ENCODE results near the gene ZNHIT2. TPM values are rescaled to one million over a fixed set of nuclear protein-coding genes. Genes with fewer than 3 reads are reported as not detected.

ZNHIT2 gene
- total and polyA plus RNA-seq, 2 experiments from 2014 or later: 13.2 to 15.5 TPM

GRCh38 chr11:65078786-65079342, 38.6 kb downstream of the ZNHIT2 start:
- Histone ChIP-seq H3K4me2 (ENCODE audit: unreplicated experiment) (no peak overlapping the region), H3K27me3 (replicated peaks; ENCODE audit: insufficient read depth) (no peaks in the 10 kb centered on the region), H3K27ac (no peak overlapping the region), H3K9me3 (ENCODE audit: low read depth) (no peaks in the 10 kb centered on the region), H4K20me1 (ENCODE audit: insufficient read depth) (no peaks in the 10 kb centered on the region), H3K9ac (no peak overlapping the region), H3K79me2 (ENCODE audit: insufficient read depth) (peaks cover 54% of the 10 kb centered on the region), H3K4me1 (ENCODE audit: insufficient read depth) (no peaks in the 10 kb centered on the region), H3F3A (ENCODE audit: insufficient read depth) (no peaks in the 10 kb centered on the region), H2AFZ (no peak overlapping the region), H3K9me2 (ENCODE audit: insufficient read depth) (no peaks in the 10 kb centered on the region), H3K36me3 (ENCODE audit: low read depth) (no peaks in the 10 kb centered on the region), H3K4me3 (no peak overlapping the region)
- in situ Hi-C loops (cut with MboI): no loop called here
- 94 to 96% methylated on average over 9 of the region's 9 CpGs for WGBS, 2 experiments (ENCODE audit: low coverage in 1 of 2, low lambda C conversion rate in 2 of 2, missing lambda C conversion rate in 2 of 2)
- DNase-seq: no peak
- TF ChIP-seq EZH2 (IDR thresholded peaks at IDR 0.05; ENCODE audit: insufficient read depth, poor library complexity, severe bottlenecking) (no peak), EZH2phosphoT487 (IDR thresholded peaks at IDR 0.05; ENCODE audit: insufficient read depth, low read depth) (no peak)

GRCh38 chr11:65078151-65078550, 39.4 kb downstream of the ZNHIT2 start:
- Histone ChIP-seq H2AFZ (no peak overlapping the region), H3K27me3 (replicated peaks; ENCODE audit: insufficient read depth) (no peaks in the 10 kb centered on the region), H3K9ac (no peak overlapping the region), H3K4me3 (no peak overlapping the region), H3K79me2 (ENCODE audit: insufficient read depth) (peaks cover 48% of the 10 kb centered on the region), H3K4me1 (ENCODE audit: insufficient read depth) (no peaks in the 10 kb centered on the region), H3K27ac (no peak overlapping the region), H3K4me2 (ENCODE audit: unreplicated experiment) (no peak overlapping the region), H4K20me1 (ENCODE audit: insufficient read depth) (no peaks in the 10 kb centered on the region), H3K36me3 (ENCODE audit: low read depth) (no peaks in the 10 kb centered on the region), H3K9me2 (ENCODE audit: insufficient read depth) (no peaks in the 10 kb centered on the region), H3F3A (ENCODE audit: insufficient read depth) (no peaks in the 10 kb centered on the region), H3K9me3 (ENCODE audit: low read depth) (no peaks in the 10 kb centered on the region)
- 69 to 80% methylated on average over 3 of the region's 3 CpGs for WGBS, 2 experiments (ENCODE audit: low coverage in 1 of 2, low lambda C conversion rate in 2 of 2, missing lambda C conversion rate in 2 of 2)
- no peak for TF ChIP-seq EZH2phosphoT487 (IDR thresholded peaks at IDR 0.05; ENCODE audit: insufficient read depth, low read depth)
- TF ChIP-seq EZH2 (IDR thresholded peaks at IDR 0.05; ENCODE audit: insufficient read depth, poor library complexity, severe bottlenecking): no peak
- DNase-seq: peak; percentile 46
- in situ Hi-C loops (cut with MboI): no loop called here

GRCh38 chr11:65077451-65077850, 40.0 kb downstream of the ZNHIT2 start:
- DNase-seq: peak; percentile 38
- Histone ChIP-seq H3K9me2 (ENCODE audit: insufficient read depth) (no peaks in the 10 kb centered on the region), H3K36me3 (ENCODE audit: low read depth) (no peaks in the 10 kb centered on the region), H3K4me3 (no peak overlapping the region), H3K9ac (no peak overlapping the region), H3K4me1 (ENCODE audit: insufficient read depth) (no peaks in the 10 kb centered on the region), H4K20me1 (ENCODE audit: insufficient read depth) (no peaks in the 10 kb centered on the region), H3K9me3 (ENCODE audit: low read depth) (no peaks in the 10 kb centered on the region), H3F3A (ENCODE audit: insufficient read depth) (no peaks in the 10 kb centered on the region), H3K27me3 (replicated peaks; ENCODE audit: insufficient read depth) (no peaks in the 10 kb centered on the region), H3K79me2 (ENCODE audit: insufficient read depth) (peaks cover 41% of the 10 kb centered on the region), H3K27ac (no peak overlapping the region), H3K4me2 (ENCODE audit: unreplicated experiment) (no peak overlapping the region), H2AFZ (no peak overlapping the region)
- in situ Hi-C loops (cut with MboI): no loop called here
- WGBS, 2 experiments (ENCODE audit: low coverage in 1 of 2, low lambda C conversion rate in 2 of 2, missing lambda C conversion rate in 2 of 2): 73 to 74% methylated on average over 4 of the region's 4 CpGs
- TF ChIP-seq EZH2 (IDR thresholded peaks at IDR 0.05; ENCODE audit: insufficient read depth, poor library complexity, severe bottlenecking) (no peak), EZH2phosphoT487 (IDR thresholded peaks at IDR 0.05; ENCODE audit: insufficient read depth, low read depth) (no peak)

- H3K36me3 ChIP-seq (ENCODE audit: low read depth): no peaks in the 10 kb centered on the region
- H2AFZ ChIP-seq: no peak overlapping the region
- no peaks in the 10 kb centered on the region for H4K20me1 ChIP-seq (ENCODE audit: insufficient read depth)
- H3K4me2 ChIP-seq (ENCODE audit: unreplicated experiment): no peak overlapping the region
- no peak for DNase-seq
- no peak overlapping the region for H3K9ac ChIP-seq
- no peak overlapping the region for H3K4me3 ChIP-seq
- H3K9me2 ChIP-seq (ENCODE audit: insufficient read depth): no peaks in the 10 kb centered on the region
- in situ Hi-C loops (cut with MboI): no loop called here
- H3K4me1 ChIP-seq (ENCODE audit: insufficient read depth): no peaks in the 10 kb centered on the region
- no peak overlapping the region for H3K27ac ChIP-seq
- H3K27me3 ChIP-seq (replicated peaks; ENCODE audit: insufficient read depth): no peaks in the 10 kb centered on the region
- no peaks in the 10 kb centered on the region for H3K9me3 ChIP-seq (ENCODE audit: low read depth)
- 65 to 67% methylated on average over 1 of the region's 1 CpG for WGBS, 2 experiments (ENCODE audit: low coverage in 1 of 2, low lambda C conversion rate in 2 of 2, missing lambda C conversion rate in 2 of 2)
- H3K79me2 ChIP-seq (ENCODE audit: insufficient read depth): peaks cover under 1% of the 10 kb centered on the region; the same call in 1 of the 2 replicates
- no peaks in the 10 kb centered on the region for H3F3A ChIP-seq (ENCODE audit: insufficient read depth)
- no peak for TF ChIP-seq EZH2 (IDR thresholded peaks at IDR 0.05; ENCODE audit: insufficient read depth, poor library complexity, severe bottlenecking)
- TF ChIP-seq EZH2phosphoT487 (IDR thresholded peaks at IDR 0.05; ENCODE audit: insufficient read depth, low read depth): no peak
Observed at GRCh38 chr11:65072631-65072966, 44.9 kb downstream of the ZNHIT2 start.

All from GM23248 (cell line).